NCI-H2196 treated with DMSO at 0.1 percent for 48 hours (cell line): Measurements from ENCODE around the gene GPX2.

Experiments
- DNase-seq: peaks from one replicate; lab custom pipeline; 2025; ENCODE audit not compliant: unreplicated experiment; lab: John Stamatoyannopoulos, UW

Gene GPX2

GRCh38 chr14:64942531-64943111 is at the start of gene GPX2:
TSS of gene GPX2 (minus strand) at chr14:64942745. CDS start at chr14:64942726, 19 bp downstream.
- peak; percentile 81 for DNase-seq

GRCh38 chr14:64990939-64991338 is 48.4 kb upstream of the GPX2 start:
- DNase-seq = no peak

GRCh38 chr14:64990296-64990695 is 47.8 kb upstream of the GPX2 start:
- DNase-seq = no peak

DNA sequence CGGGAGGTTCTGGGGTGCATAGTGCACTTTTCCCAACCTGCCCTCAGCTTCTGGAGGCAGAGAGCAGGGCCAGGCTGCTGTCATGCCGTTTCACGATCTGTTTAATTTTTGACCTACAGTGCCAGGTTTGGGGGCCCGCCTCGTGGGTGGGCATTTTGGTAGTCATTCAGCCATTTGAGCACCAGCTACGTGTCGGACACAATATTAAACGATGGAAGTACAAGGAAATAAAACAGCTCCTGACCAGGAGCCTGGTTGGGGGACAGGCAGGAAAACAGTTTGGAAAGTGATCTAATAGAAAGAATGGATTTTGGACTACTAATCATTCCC is 44.9 kb upstream of the GPX2 start:
- DNase-seq = no peak

GRCh38 chr14:64986648-64987437 is 44.3 kb upstream of the GPX2 start, which contains the start of gene FNTB:
TSS of gene FNTB (plus strand) at chr14:64986895. CDS start at chr14:64986954, 59 bp downstream.
- DNase-seq = peak; percentile 93

- peak; percentile 47 for DNase-seq
Measured at GRCh38 chr14:64983439-64984310, 41.1 kb upstream of the GPX2 start.

GRCh38 chr14:64979336-64980074 is 37.0 kb upstream of the GPX2 start:
- DNase-seq = no peak

GRCh38 chr14:64974563-64974962 is 32.0 kb upstream of the GPX2 start:
- DNase-seq = no peak

- no peak for DNase-seq
Measured at GRCh38 chr14:64973826-64974225, 31.3 kb upstream of the GPX2 start.

DNA sequence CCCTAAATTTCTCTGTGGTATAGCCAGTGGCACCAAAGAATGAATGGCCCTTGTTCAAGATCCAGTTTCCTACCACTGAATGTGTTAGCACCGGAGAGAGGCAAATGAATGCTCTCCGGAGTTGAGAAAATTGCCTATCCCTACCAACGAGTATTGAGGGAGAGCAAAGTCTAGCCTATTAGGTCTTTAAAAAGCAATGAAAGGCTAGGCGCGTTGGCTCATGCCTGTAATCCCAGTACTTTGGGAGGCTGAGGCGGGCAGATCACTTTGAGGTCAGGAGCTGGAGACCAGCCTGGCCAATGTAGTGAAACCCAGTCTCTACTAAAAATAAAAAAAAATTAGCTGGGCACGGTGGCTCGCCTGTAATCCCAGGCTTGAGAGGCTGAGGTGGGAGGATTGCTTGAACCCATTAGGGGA is 30.5 kb upstream of the GPX2 start:
- no peak for DNase-seq

- DNase-seq = no peak
Measured at GRCh38 chr14:64971943-64972791, 29.6 kb upstream of the GPX2 start, which contains the start of gene RAB15. TSS of gene RAB15 (minus strand) at chr14:64972336. CDS start at chr14:64972076, 260 bp downstream.

DNA sequence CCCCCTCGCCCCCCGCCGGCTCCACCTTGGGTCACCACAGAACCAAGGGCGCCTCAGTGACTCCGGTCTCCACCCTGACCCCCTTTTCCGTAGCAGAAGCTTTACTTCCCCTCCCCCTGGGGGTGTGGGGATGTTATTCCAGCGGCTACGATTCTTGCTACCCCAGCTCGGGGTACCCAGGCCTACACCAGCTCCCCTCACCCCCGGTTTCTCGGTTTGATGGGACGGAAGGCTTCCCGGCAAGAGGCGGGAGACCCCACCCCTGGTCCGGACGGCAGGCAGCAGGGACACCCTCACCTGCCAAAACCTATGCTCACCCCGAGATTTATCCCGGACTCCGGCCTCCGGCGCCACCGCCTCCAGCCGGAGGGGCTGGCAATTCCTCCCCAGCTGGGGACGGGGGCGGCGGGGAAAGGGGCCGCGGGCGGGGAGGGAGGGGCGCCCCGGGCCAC is 29.0 kb upstream of the GPX2 start:
- no peak for DNase-seq

DNA sequence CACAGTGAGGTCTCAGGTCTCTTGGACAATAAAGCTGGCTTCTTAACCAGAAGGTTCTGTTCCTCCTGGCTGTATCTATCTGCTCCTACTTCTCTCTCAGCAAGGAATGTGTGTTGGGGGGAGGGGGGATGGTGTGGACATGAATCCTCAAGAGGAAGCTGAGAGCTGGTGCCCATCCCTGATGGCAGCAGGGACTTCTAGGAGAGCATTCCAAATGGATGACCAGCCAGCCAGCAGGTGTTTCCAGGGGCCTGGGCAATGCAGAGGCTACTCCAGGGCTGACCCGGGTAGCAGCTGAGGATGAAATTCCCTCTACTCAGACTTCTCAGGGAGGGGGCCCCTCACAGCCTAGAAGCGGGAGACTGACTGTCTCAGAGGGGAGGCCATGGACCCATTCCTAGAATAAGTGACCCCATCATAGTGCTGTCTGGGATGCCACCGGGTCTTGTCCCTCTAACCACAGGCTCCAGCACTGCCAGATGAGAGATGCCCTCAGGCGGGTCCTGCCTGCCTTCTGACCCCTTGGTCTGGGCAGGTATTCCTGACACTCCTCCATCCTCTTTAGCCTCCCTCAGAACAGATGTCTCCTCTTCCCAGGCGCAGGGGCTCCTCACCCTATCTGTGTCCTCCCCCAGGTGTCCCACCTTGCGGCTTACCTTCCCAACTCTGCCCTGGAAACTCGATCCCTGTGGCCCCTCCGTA is 28.4 kb upstream of the GPX2 start:
- no peak for DNase-seq

GRCh38 chr14:64970041-64970440 is 27.5 kb upstream of the GPX2 start:
- no peak for DNase-seq

- no peak for DNase-seq
Measured at GRCh38 chr14:64968651-64969050, 26.1 kb upstream of the GPX2 start.

DNA sequence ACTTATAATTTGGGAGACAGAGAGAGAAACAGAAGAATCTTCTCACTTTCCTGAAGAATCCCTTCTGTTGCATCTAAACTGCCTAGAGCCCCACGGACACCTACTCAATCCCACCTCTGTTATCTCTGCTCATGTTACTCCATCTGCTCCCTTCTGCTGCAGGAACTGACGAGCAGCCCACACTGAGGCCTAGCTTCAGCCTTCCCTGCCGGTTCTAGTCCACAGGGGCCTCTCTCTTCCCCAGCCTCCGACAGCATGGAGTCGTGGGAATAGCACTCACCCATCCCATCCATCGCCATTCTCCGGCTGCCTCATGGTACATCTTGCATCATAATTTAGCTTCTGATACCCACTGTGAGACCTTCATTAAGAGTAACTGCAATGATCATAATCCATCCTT is 25.6 kb upstream of the GPX2 start:
- no peak for DNase-seq

DNA sequence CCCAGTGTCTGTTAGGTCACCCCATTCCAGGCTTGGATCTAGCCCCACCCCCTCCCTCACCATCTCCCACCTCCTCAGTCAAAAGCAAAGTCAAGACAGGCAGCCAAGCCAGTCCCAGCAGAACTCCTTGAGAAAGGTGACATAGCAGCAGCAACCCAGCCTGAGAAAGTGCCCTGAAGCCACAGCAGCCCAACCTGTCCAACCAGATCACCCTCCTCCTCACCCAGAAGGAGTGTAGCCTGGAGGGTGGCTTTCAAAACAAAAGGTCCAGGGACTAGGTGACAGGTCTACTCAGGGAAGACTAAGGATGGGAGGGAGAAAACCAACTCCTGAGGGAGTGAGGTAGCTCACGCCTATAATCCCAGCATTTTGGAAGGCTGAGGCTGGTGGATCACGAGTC is 24.4 kb upstream of the GPX2 start:
- no peak for DNase-seq

- DNase-seq = no peak
Measured at GRCh38 chr14:64965356-64966000, 22.9 kb upstream of the GPX2 start.

DNA sequence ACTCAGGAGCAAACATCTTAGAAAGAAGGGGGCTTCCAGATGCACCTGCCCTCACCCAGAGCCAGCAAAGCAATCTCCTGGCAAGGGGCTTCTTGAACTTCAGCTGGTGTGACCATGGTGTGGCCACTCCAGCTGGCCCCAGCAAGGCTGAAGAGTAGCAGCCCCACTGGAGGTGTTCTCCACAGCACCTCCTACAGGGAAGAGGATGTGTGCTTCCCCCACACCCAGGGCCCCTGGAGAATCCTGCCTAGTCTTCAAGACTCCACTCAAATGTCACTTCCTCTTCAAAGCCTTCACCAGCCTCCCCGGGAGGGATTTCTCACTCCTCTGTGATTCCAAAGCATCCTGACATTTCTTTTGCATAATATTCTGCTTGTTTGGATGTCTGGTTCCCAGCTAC is 21.1 kb upstream of the GPX2 start:
- no peak for DNase-seq
